ENCODE data around the gene PRPF6. TPM values are rescaled to one million over a fixed set of nuclear protein-coding genes. Genes with fewer than 3 reads are reported as not detected.

The PRPF6 gene
- polyA plus RNA-seq, 1 experiment, result 38.5 TPM

GRCh38 chr20:64063389-64064144 lies 82.6 kb downstream of the PRPF6 start:
- ChIA-PET POLR2A (interaction anchor here (0.6 to 0.9 kb wide), 4 partner anchors 13 to 229 kb away, joined by 3 to 6 read pairs (median 4); partner anchors contain the start of gene TPD52L2), CTCF (interaction anchor here (1.1 to 1.3 kb wide), 2 partner anchors 24 to 57 kb away, joined by 4 to 6 read pairs; no protein-coding TSS in a partner anchor)
- Histone ChIP-seq H3K27me3 (ENCODE audit: control insufficient read depth, insufficient read depth, low read length) (no peaks in the 10 kb centered on the region), H3K9me3 (ENCODE audit: control insufficient read depth, insufficient read depth, low read length) (no peaks in the 10 kb centered on the region; the same call in 1 of the 2 replicates), H3K27ac (ENCODE audit: low read depth, low read length) (peak overlapping the region; percentile 21), H3K4me3 (ENCODE audit: low read depth, low read length) (peak overlapping the region; percentile 88)
- DNase-seq (ENCODE audit: low read depth, low spot score), result no peak
- TF ChIP-seq CTCF (IDR thresholded peaks at IDR 0.05; ENCODE audit: low read depth, low read length), result no peak

GRCh38 chr20:64064145-64064698 lies 83.3 kb downstream of the PRPF6 start:
- peak overlapping the region; percentile 21 for H3K27ac ChIP-seq (ENCODE audit: low read depth, low read length)
- H3K27me3 ChIP-seq (ENCODE audit: control insufficient read depth, insufficient read depth, low read length), result no peaks in the 10 kb centered on the region
- CTCF ChIA-PET, result interaction anchor here (1.1 kb wide), 1 partner anchor 56 kb away, joined by 4 read pairs; no protein-coding TSS in a partner anchor
- TF ChIP-seq CTCF (IDR thresholded peaks at IDR 0.05; ENCODE audit: low read depth, low read length), result no peak
- no peak for DNase-seq (ENCODE audit: low read depth, low spot score)
- POLR2A ChIA-PET, result no interaction called here
- H3K9me3 ChIP-seq (ENCODE audit: control insufficient read depth, insufficient read depth, low read length), result no peaks in the 10 kb centered on the region; the same call in 1 of the 2 replicates
- H3K4me3 ChIP-seq (ENCODE audit: low read depth, low read length), result peak overlapping the region; percentile 88

DNA sequence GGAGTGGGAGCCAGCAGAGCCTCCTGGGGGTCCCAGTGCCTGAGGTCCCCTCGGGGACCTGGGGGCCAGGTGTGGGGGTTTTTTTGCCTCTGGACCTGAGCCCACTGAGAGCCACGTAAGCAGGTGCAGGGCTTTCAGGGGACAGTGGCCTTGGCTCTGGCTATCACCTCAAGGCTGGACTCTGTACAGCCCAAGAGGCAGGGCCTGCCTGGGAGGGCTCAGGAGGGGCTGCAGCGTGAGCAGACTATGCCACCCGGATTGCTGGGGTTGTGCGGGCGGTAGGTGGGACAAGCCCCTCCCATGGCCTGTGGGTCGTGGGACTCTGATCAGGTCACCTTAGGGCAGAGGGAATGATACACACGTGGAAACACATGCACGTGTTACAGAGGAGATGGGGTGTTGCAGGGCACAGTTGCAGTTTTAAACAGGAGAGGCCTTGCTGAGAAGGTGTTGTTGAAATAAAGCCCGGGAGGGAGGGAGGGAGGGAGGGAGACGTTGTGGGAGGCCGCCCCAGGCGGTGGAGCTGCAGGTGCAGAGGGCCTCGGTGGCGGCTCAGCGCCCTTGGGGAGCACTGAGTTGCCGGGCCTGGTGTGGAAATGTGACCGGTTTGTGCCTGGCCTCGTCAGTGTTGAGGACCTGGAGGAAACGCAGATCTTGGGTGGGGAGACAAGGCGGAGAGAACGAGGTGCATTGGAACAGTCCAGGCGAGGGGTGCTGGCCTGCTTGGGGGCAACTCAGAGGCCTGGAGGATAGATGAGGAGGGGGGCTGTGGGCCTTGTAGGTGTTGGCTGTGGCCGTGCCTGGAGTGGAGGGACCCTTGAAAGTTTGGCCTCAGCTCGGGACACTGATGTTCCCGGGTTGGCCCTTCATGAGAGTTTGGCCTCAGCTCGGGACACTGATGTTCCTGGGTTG lies 84.4 kb downstream of the PRPF6 start:
- ChIA-PET POLR2A (no interaction called here), CTCF (no interaction called here)
- no peak overlapping the region for H3K27ac ChIP-seq (ENCODE audit: low read depth, low read length)
- no peak for TF ChIP-seq CTCF (IDR thresholded peaks at IDR 0.05; ENCODE audit: low read depth, low read length)
- H3K4me3 ChIP-seq (ENCODE audit: low read depth, low read length), result no peak overlapping the region
- H3K9me3 ChIP-seq (ENCODE audit: control insufficient read depth, insufficient read depth, low read length), result no peaks in the 10 kb centered on the region; the same call in 1 of the 2 replicates
- DNase-seq (ENCODE audit: low read depth, low spot score), result no peak
- H3K27me3 ChIP-seq (ENCODE audit: control insufficient read depth, insufficient read depth, low read length), result no peaks in the 10 kb centered on the region

DNA sequence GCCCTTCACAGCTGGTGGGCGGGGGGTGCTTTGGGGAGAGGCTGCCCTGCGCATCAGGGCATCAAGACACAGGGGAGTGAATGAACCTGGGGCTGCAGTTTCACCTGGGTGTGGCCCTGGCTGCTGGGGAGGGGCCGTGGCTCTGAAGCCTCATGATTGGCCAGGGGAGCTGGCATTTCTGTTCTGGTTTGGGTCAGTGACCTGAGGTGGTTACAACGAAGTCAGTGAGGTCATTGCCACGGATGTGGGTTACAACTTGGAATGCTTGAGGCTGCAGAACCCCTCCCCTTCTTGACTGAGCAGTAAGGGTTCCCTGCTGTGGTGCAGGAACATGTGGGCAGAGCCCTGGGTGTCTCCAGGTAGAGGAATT lies 85.0 kb downstream of the PRPF6 start:
- H3K9me3 ChIP-seq (ENCODE audit: control insufficient read depth, insufficient read depth, low read length), result no peaks in the 10 kb centered on the region; the same call in 1 of the 2 replicates
- H3K27ac ChIP-seq (ENCODE audit: low read depth, low read length), result no peak overlapping the region
- POLR2A ChIA-PET, result no interaction called here
- H3K4me3 ChIP-seq (ENCODE audit: low read depth, low read length), result no peak overlapping the region
- CTCF ChIA-PET, result interaction anchor here (1.3 kb wide), 1 partner anchor 9 kb away, joined by 3 read pairs; no protein-coding TSS in a partner anchor
- DNase-seq (ENCODE audit: low read depth, low spot score), result no peak
- no peaks in the 10 kb centered on the region for H3K27me3 ChIP-seq (ENCODE audit: control insufficient read depth, insufficient read depth, low read length)
- no peak for TF ChIP-seq CTCF (IDR thresholded peaks at IDR 0.05; ENCODE audit: low read depth, low read length)
